GM21367 (cell line): Measurements from ENCODE around the gene PTPRM.

ENCODE experiments used
- ATAC-seq: cut with Tn5 transposase; IDR thresholded peaks from one replicate; pipeline ENCODE4 v1.9.1; 2021; ENCODE audit not compliant: unreplicated experiment

PTPRM gene

DNA sequence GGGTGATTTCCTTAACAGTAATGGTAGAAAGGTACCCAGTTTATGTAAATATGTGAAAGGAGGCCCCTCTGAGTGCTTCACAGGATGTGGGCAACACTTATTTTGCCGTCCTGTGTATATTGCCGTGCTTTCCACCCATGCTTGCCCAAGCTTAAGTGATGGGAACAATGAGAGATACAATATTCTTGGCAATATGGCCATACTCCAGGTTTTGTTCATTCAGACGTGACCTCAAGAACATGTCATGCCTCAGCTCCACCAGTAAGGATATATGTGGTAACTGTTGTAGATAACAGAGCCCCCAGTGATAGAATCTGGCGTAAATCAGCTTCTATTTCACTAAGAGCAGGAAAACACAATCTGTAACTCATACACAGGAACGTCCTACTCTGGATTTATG lies 318.7 kb downstream of the PTPRM start:
- ATAC-seq = no peak

DNA sequence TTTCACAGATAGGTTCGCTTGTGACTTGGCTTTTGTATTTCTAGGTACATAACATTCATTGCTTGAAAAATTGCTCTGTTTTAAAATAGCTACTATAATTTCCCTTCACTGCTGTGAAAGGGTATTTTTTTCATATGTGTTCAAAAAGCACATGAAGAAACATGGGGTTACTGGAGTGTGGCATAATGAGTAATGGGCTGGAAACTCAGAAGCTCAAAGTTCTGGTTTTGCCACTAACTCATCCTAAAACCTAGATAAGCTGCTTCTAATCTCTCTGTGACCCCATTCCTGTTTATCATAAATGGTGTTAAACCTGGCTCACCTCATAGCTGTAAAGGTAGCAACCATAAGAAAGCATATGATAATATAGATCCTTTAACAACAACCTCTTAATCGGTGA lies 319.3 kb downstream of the PTPRM start:
- ATAC-seq = no peak

DNA sequence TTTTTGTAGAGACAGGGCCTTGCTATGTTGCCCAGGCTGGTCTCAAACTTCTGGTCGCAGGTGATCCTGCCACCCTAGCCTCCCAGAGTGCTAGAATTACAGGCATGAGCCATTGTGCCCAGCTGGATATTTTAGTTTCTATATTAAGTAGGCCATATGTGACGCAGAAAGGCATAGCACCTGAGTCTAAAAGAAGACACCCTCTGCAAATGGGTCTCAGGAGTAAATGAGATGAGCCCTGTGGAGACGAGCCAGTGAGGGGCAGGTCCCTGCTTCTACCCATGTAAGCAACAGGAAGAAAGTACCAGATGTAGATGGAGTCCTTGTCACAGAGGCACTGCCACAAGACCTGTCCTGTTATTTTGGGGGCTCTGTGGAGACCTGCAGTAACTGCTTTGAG lies 322.4 kb downstream of the PTPRM start:
- no peak for ATAC-seq

DNA sequence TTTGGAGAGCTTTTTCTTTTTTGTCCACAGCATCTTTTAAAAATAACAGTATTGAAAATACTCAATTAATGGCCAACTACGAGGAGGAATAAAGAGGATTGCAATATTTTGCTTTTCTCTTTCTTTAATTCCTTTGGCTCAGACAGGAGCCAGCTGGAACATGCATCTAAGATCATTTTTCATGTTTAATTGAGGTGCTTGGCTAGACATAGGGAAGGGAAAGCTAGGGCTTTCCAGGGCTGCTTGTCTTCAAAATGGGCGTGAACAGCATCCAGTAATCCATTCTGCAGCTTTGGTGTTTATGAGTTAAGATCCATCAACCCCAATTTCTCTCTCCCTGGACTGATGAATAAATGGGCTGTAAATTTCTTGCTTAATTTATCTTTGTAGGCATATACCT lies 323.0 kb downstream of the PTPRM start:
- ATAC-seq = no peak

DNA sequence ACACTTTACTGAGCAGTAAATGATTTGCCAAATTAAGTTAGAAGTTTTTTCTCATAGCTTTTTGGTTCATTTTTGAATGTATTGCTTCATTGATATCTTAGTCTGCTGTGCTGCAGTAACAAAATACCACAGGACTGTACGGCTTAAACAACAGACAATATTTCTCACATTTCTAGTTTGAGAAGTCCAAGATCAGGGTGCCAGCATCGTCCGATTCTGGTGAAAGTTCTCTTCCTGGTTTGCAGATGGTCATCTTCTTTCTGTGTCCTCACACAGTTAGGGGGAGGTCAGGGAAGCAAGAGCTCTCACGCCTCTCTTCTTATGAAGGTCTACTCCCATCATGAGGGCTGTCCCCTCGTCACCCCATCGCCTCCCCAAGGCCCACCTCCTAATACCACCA lies 325.4 kb downstream of the PTPRM start:
- ATAC-seq = no peak

DNA sequence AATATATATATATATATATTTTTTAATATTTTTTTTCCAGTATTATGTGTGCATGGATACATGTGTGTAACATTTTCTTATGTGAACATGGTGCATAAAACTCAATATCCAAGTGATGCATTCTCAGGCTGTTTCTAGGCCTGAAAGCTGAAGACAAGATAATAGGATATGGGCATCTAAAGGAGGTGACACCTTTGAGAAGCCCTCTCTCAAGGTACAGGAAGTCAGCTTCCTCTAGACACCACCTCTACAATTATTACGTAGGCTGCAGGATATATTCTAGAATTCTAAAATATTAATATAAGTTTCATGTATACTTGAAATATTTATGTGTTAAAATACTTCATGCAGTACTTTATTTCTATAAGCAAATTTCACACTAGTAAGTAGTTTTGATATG lies 327.5 kb downstream of the PTPRM start:
- ATAC-seq = no peak

DNA sequence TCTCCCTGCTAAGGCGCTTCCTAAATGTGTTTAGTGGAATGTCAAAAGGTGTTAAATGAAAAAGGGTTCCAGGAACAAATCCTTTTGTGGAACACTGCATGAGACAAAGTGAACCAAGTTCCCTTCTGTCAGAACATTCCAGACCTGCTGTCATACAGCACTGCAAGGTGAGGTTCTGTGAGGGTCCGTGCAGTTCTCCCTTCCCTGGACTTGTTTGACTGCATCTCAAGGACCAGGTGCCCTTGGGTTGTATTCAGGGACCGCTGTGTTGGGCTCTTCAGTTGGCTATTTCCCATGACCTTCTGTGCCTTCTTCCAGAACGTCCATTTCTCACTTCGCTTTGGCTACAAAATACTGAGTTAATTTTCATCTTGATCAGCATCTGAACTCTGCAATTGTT lies 328.2 kb downstream of the PTPRM start:
- ATAC-seq = no peak

DNA sequence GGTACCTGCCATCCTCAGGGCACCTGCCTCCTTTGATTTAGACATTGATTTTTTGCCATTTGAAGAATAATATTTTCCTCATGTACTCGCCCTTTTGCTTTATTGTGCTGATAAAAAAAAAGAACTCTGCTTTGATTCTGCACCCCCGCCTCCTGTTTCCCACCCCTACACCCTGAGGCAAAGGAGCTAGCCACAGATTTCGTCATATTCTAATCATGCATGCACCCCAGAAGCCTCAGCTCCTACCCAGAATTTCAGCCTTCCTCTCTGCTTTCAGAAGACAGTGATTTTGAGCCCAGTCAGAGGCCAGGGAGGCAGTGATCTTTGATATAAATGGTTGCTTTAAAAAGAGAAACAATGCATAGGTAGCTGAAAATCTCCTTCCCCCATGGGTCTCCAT lies 329.0 kb downstream of the PTPRM start:
- ATAC-seq = no peak

DNA sequence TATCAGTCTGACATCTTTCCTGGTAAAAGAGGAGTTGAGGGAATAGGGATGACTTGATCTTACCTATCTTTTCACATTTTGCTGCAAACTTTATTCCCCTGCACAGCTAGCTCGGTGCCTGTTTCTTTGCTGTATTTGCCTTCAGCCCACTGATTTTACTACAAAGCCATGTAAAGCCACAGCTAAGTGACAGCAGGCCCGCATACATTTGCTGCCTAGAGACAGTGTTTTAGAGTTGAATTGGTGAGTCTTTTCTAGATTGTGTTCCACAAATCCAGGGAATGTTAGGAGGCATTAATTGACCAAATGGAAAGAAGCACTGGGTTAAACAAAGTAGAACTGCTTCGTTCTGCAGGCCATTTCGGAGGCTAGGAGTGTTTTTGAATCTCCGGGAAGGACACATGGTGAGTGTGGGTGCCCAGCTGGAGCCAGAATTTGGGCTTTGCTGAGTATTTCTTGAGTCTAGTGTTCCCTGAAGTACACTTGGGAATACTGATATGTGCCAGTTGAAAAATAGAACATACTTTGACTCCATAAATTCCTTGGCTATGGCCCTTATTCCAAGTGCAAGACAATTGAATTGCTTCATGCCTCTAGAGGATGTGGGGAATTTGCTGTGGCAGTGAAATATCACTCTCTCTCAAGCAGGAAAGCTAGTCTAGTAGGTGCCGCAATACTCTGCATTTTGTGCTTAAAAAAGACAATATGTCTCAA lies 329.8 kb downstream of the PTPRM start:
- ATAC-seq = no peak

DNA sequence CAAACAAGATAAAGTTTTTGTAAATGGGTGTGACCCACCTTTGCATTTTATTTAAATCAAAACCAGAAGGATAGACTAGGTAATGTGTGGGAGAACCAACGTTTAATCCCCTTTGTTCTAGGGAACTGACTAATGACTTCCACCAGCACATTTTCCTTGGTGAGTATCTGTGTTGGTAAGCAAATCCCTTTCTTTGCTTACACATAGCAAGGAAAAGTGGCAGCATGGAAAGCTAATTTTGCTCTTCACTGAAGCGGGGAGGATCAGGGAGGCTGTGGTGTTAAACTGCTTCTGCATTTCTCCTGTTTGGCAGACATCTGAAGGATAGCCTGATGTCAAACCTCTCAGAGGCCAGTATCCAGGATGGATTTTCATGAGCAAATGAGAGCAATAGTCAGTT lies 331.1 kb downstream of the PTPRM start:
- ATAC-seq = no peak

DNA sequence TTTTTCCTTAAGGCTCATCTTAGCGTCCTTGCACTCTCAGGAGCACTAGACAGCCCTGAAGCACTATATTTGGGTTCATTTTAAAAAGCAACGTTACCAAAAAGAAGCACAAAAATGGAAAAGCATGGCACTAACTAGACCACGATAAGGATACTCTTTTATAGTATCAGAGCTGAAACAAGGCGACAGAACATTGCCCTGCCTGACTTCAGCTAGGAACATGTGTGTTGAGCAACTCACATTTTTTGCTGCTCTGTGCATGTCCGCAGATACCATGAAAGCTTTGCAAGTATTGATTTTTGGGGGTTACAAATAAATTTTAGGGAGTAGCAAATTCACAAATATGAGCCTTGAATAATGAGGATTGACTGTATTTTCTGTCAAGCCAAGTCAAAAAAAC lies 332.0 kb downstream of the PTPRM start:
- ATAC-seq = no peak

DNA sequence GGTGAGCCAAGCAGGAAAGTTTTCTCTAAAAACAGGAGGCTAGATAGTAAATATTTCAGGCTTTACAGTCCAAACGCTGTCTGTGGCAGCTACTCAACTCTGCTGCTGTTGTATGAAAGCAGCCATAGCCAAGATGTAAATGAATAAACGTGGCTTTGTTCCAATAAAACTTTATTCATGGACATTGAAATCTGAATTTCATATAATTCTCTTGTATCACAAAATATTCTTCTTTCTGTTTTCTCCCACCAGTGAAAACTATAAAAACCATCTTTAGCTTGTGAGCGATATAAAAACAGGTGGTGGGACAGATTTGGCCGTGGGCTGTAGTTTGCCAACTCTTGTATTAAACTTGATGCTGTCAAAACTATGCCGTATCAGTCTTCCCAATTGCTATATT lies 333.0 kb downstream of the PTPRM start:
- ATAC-seq = no peak

DNA sequence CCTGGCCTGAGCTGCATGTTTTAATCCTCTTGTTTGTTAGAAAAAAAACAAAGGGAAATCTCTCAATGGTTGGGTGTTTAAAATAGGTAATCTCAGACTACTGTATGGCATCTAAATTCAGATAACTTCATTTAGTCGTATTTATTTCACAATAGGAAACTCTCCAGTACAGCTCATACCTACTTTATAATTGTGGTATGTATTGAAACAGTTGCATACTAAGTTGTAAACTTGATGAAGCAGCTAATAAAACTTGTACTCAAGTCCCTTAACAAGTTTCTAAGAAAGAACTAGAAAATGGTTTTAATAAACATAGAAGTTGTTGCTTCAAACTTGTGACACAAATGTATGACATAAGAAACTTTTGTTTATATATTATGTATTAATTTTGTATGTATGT lies 334.5 kb downstream of the PTPRM start:
- no peak for ATAC-seq

DNA sequence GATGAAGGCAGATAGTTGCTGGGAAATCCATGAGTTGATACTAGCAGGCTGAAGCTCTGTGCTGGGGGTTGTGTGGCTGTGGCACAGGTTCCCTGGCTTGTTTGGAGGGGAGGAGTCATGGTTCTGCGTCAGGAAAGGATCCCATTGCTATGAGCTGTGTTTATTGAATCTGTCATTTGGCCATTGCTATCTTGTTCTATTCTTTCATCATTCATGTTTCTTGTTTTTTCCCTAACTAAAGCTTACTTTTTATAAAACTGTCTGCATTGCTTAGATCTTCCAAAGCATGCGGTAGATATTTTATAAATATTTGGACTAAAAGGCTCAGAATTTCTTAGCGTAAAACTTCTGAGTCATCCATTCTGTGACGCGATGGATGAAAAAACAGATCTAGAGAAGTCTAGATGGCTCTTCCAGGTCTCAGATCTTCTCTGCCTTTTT lies 335.3 kb downstream of the PTPRM start:
- ATAC-seq = no peak

DNA sequence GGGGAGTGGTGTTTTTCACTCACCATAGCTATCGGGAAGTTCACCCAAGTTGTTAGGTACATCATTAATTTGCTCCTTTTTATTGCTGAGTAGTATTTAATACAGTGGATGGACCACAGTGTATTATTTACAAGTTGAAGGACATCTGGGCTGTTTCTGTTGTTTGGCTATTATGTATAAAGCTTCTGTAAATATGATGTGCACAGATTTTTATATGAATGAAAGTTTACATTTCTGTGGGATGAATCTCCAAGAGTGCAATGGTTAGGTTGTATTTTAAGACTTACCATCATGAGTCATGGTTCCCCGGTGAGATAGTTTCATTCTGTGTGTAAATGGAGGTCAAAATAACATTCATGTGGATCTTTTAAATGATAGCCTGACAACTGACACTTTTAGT lies 337.4 kb downstream of the PTPRM start:
- no peak for ATAC-seq

DNA sequence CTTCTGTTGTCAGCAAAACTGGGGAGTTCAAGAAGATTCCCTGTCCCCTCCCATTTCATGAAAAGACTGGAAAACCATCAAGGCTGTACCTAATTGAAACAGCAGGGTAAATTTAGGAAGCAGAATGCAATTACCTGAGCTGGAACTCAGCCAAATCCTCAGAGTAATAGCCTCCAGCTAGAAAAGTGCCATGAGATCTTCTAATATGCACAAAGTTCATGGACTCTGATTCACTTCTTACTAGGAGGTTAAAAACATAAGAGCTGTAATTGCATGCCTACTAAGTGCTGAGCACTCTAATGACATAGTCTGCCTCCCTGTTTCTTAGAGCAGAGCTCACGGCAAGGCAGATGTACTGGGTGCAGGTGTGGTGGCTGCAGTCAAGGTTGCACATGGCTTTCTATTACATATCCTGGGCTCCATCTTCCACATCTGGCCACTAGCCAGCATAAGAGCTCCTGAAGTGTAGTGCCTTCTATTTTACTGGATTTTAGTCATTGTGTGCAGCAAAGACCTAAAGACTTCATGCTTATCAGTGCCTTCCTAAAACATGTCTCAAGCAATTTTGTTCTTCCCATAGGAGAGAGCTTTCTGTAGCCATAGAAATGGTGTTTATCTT lies 341.7 kb downstream of the PTPRM start:
- ATAC-seq = no peak

DNA sequence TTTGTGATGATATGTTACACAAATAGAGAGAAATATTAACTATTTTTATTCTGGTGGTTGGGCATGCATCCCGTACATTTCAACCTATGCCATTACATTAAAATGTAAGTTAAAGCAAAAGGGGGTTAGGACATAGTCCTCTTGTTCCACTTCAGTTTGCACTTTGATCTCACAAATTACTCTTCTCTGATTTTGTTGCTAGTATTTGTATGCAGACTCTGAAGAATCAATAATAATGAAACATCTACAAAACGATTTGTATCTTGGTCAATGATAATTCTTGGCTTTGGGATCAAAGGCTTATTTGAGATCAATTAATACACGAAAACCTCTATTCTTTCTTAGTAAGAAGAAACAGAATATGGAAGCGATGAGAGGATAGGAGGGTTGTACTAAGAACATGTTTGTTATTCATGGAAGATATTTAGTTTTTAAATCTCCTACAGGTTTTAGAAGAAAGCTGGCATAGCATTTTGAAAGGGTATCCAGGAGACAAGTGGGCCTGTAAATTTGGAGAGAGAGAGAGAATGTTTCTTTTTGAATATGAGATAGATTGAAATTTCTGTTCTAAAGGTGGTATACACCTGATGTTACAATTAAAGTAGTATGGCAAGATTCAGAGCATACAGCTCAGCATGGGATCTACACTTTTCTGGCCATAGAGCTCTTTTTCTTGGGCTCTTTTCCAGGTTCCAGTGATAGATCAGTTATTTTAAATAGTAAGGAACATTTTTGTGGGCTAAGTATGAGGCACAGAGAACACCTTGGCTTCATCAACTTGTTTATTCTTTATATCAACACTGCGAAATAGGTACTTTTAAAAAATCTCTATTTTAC lies 347.9 kb downstream of the PTPRM start:
- no peak for ATAC-seq

DNA sequence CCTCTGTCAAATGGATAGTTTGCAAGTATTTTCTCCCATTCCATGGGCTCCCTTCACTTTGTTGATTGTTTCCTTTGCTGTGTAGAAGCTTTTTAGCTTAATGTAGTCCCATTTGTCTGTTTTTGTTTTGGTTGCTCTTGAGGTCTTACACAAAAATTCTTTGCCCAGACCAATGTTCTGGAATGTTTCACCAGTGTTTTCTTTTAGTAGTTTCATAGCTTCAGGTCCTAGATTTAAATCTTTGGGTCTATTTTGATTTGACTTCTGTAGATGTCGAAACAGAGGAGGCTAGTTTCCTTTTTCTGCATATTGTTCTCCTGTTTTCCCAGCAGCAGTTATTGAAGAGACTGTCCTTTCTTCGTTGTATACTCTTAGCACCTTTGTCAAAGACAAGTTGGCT lies 351.6 kb downstream of the PTPRM start:
- ATAC-seq = no peak

DNA sequence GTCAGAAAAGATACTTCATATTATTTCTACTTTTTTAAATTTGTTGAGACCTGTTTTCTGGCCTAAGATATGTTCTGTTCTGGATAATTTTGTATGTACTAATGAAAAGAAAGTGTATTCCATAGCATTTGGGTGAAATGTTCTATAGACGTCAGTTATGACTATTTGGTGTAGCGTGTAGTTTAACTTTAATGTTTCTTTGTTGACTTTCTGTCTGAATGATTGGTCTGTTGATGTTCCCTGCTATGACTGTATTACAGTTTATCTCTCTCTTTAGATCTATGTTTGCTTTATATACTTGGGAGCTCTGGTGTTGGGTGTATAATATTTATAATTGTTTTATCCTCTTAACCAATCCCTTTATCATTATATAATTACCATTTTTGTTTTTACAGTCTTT lies 352.4 kb downstream of the PTPRM start:
- no peak for ATAC-seq

DNA sequence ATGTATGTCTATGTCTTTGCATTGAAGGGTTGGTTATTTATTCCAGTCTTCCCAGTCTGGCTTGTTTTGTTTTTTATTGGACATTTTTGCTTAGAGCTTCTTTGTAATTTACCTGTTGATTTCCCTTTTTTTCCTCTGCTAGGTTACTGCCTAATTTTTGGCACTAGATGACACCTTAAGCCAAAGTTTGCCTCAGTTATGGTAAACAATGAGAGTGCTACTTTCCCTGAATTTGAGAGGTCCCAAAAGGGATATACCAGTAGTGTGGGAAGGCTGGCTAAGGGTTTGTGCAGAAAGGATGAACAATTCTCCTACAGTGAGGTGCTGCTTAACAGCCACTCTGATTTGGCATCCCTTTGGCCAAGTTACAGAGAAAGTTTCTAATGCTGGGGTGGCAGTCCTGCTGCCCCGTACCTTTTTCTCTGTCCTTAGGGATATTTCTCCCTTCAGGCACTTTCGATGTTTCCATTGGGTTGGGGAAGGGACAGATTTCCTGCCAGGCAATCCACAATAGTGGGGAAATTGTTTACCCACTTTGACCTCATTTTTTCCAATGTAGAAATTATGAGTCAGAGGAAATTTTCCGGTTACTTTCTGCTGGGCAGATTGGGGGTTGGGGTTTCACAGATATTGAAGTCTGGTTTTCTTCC lies 354.9 kb downstream of the PTPRM start:
- no peak for ATAC-seq

DNA sequence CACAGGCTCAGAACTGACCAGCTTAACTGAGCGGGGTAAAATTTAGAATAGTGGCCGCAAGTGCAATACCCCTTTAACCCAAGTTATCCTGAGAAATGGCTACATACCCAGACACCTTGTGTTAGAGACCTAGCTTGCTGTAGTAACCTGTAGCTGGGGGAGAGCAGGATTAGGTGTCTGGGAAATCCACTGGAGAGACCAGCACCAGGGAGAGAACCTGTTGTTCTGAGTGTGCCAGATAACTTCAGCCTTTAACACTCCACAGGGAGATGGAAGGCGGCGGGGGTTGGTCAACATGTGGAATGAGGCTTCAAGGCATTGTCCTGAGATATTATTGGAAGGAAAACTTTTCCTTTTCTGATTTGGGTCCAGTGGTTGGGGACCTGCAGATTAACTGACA lies 356.0 kb downstream of the PTPRM start:
- no peak for ATAC-seq

DNA sequence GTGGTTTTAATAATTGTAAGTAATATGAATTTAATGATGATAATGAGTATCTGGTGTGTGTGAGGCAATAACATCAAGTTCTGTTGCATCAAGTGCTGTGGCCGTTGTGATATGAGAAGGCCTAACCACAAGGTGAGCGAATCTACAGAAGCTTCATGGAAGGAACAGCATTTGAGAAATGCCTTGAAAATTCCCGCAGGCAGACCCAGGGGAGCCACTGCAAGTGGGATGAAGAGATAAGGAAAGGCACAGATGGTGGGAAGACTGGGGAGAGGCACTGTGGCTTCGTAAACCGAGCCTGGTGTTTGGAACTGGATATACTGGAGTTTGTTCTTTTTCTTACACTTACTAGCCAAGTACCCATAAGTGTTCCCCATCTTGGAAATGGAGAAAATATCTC lies 357.5 kb downstream of the PTPRM start:
- ATAC-seq = no peak
